Adrenal gland (tissue), 5 donors: Measurements from ENCODE around the gene FGF21.

Experiments used
- CTCF ChIP-seq, 6 experiments: fragments of 450-650 bp in 4 of 6; fragments of 200-600 bp in 2 of 6; sonication (generic) in 1 of 6; IDR thresholded peaks; 1 replicate in 5 of 6; 2 replicates in 1 of 6; pipeline versions ENCODE4 v1.5.1 to v1.8.0; 2016 to 2021; ENCODE audit warnings: antibody characterized with exemption in 6 of 6, mild to moderate bottlenecking in 2 of 6, moderate library complexity in 1 of 6
- POLR2A ChIP-seq, 2 donors: fragments of 450-650 bp; IDR thresholded peaks; one replicate each; pipeline ENCODE4 v1.6.1; 2017; ENCODE audit warnings: antibody characterized with exemption in 2 of 2, mild to moderate bottlenecking in 2 of 2, moderate library complexity in 1 of 2
- donor health status: DM: no; HTN: no; CAD: no.

GRCh38 chr19:48756686-48757085 lies 1.4 kb downstream of the FGF21 start:
- no peak for TF ChIP-seq CTCF (IDR thresholded peaks at IDR 0.05)
- no peak for TF ChIP-seq POLR2A (IDR thresholded peaks at IDR 0.05)
